ENCODE results near the gene MON1A.

The MON1A gene

DNA sequence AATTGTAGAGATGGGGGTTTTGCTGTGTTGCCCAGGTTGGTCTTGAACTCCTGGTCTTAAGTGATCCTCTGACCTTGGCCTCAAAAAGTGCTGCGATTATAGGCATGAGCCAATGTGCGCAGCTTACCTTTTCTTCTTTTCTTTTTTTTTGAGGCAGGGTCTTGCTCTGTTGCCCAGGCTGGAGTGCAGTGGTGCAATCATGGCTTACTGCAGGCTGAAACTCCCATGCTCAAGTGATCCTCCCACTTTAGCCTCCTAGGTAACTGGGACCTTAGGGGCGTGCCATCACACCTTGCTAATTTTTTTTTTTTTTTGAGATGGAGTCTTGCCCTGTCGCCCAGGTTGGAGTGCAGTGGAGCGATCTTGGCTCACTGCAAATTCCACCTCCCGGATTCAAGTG is 23.3 kb upstream of the MON1A start:
- Histone ChIP-seq H3K36me3 (replicated peaks; ENCODE audit: low read depth, low read length) (peaks cover 2% of the 10 kb centered on the region), H4K20me1 (ENCODE audit: insufficient read depth, low read length) (peaks cover 35% of the 10 kb centered on the region), H3K79me2 (ENCODE audit: low read length) (peaks cover 99% of the 10 kb centered on the region), H3K9ac (ENCODE audit: low read length) (no peak overlapping the region), H3K4me3 (ENCODE audit: low read length) (no peak overlapping the region), H3K27ac (ENCODE audit: low read length) (no peak overlapping the region), H2AFZ (ENCODE audit: low read depth, low read length) (no peak overlapping the region), H3K27me3 (ENCODE audit: low read depth, low read length) (no peaks in the 10 kb centered on the region), H3K4me1 (ENCODE audit: low read length) (no peaks in the 10 kb centered on the region), H3K4me2 (ENCODE audit: low read length) (no peak overlapping the region), H3K9me3 (ENCODE audit: insufficient read depth, low read length) (no peaks in the 10 kb centered on the region)
- TF ChIP-seq EZH2phosphoT487 (IDR thresholded peaks at IDR 0.05; ENCODE audit: low read depth) (no peak), CTCF (IDR thresholded peaks at IDR 0.05; ENCODE audit: low read depth, low read length) (no peak)

GRCh38 chr3:49942651-49943050 is 13.0 kb upstream of the MON1A start:
- no peak overlapping the region for H2AFZ ChIP-seq (ENCODE audit: low read depth, low read length)
- no peaks in the 10 kb centered on the region for H3K9me3 ChIP-seq (ENCODE audit: insufficient read depth, low read length)
- no peak overlapping the region for H3K9ac ChIP-seq (ENCODE audit: low read length)
- H3K27me3 ChIP-seq (ENCODE audit: low read depth, low read length), result no peaks in the 10 kb centered on the region
- TF ChIP-seq CTCF (IDR thresholded peaks at IDR 0.05; ENCODE audit: low read depth, low read length) (no peak), EZH2phosphoT487 (IDR thresholded peaks at IDR 0.05; ENCODE audit: low read depth) (no peak)
- H3K4me1 ChIP-seq (ENCODE audit: low read length), result peaks cover 21% of the 10 kb centered on the region
- no peak overlapping the region for H3K4me3 ChIP-seq (ENCODE audit: low read length)
- peaks cover 76% of the 10 kb centered on the region for H3K79me2 ChIP-seq (ENCODE audit: low read length)
- H3K27ac ChIP-seq (ENCODE audit: low read length), result no peak overlapping the region
- H3K4me2 ChIP-seq (ENCODE audit: low read length), result no peak overlapping the region; the same call in 1 of the 2 replicates
- H3K36me3 ChIP-seq (replicated peaks; ENCODE audit: low read depth, low read length), result peaks cover 14% of the 10 kb centered on the region
- peaks cover 42% of the 10 kb centered on the region for H4K20me1 ChIP-seq (ENCODE audit: insufficient read depth, low read length)

DNA sequence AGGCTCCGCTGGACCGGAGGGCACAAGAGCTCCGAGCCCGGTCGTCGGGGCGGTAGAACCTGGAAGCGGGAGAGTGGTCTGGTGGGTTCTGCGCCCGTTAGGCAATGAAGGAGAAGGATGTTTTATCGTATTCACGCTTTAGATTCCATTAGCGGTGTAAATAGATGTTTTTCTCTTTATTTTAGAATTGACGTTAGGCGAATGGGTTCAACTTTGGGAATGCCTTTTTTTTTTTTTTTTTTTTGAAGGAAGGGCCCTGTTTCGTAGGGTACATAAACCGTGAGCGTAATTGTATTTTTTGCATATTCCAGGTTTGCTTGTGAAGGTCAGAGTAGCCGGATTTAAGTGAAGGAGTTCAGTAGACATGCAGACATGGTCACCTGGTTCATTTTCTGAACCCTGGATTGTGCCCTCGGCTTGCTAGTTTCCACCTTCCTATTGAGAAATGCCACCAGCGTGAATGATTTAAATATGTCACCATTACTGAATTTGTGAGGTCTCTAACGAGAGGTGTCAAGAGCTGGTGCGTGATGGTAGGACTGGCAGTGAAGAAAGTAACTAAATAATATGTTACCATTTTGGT is 11.1 kb upstream of the MON1A start:
- H4K20me1 ChIP-seq (ENCODE audit: insufficient read depth, low read length), result peaks cover 26% of the 10 kb centered on the region
- no peaks in the 10 kb centered on the region for H3K9me3 ChIP-seq (ENCODE audit: insufficient read depth, low read length)
- no peak for TF ChIP-seq CTCF (IDR thresholded peaks at IDR 0.05; ENCODE audit: low read depth, low read length)
- no peak for TF ChIP-seq EZH2phosphoT487 (IDR thresholded peaks at IDR 0.05; ENCODE audit: low read depth)
- H3K27ac ChIP-seq (ENCODE audit: low read length), result peak overlapping the region; percentile 84
- H3K36me3 ChIP-seq (replicated peaks; ENCODE audit: low read depth, low read length), result peaks cover 11% of the 10 kb centered on the region
- H3K4me1 ChIP-seq (ENCODE audit: low read length), result peaks cover 15% of the 10 kb centered on the region; the same call in 1 of the 2 replicates
- no peak overlapping the region; the same call in 1 of the 2 replicates for H2AFZ ChIP-seq (ENCODE audit: low read depth, low read length)
- H3K79me2 ChIP-seq (ENCODE audit: low read length), result peaks cover 57% of the 10 kb centered on the region
- H3K4me3 ChIP-seq (ENCODE audit: low read length), result peak overlapping the region; percentile 89
- peak overlapping the region; percentile 87 for H3K9ac ChIP-seq (ENCODE audit: low read length)
- H3K27me3 ChIP-seq (ENCODE audit: low read depth, low read length), result no peaks in the 10 kb centered on the region
- H3K4me2 ChIP-seq (ENCODE audit: low read length), result peak overlapping the region; percentile 81

DNA sequence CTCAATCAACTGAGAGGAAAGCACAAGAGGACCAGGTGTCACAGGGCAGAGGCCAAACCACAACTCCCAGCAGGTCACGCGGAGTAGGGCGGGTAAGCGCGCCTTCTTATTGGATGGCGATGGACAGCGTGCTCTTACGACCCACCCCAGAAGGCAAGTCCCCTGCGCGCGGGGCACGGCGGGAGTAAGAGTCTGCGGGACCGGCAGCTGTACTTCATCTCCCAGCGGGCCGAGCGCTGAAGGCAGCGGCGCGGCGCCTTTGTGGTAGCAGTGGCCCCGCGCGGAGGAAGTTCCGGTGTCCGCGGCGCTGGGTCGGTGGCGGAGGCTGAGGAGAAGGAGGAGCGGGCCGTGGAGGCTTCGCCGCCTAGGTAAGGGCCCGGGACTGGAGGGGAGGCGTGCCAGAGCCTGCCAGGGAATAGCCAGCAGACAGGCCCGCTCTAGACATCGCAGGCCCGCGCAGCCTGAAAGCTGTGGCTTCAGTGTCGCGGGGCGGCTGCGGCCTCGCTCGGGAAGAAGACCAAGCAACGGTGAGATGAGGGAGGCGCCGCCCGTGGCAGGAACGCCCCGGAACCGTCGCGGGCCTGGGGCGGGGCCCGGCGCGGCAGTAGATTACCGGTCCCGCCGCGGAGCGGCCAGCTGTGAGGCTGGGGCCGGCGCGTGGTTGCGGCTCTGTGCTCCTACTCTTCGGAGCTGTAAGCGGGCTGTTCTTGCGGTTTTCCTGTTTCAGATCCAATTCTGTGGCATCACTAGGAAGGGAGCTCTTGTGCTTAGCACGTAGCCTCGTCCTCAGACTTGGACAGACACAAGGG is 10.5 kb upstream of the MON1A start, which contains the start of gene RBM6:
RBM6 (plus strand) TSS at position 293 of the 809 bp plus-strand sequence. CDS start 22,492 bp downstream, outside the sequence.
- Histone ChIP-seq H2AFZ (ENCODE audit: low read depth, low read length) (peak within 1 kb of the TSS; percentile 55; the same call in 1 of the 2 replicates), H3K4me1 (ENCODE audit: low read length) (peaks cover 15% of the 10 kb centered on the region; the same call in 1 of the 2 replicates), H3K36me3 (replicated peaks; ENCODE audit: low read depth, low read length) (peaks cover 10% of the 10 kb centered on the region), H4K20me1 (ENCODE audit: insufficient read depth, low read length) (peaks cover 25% of the 10 kb centered on the region), H3K4me2 (ENCODE audit: low read length) (peak within 1 kb of the TSS; percentile 81), H3K9me3 (ENCODE audit: insufficient read depth, low read length) (no peaks in the 10 kb centered on the region), H3K4me3 (ENCODE audit: low read length) (peak within 1 kb of the TSS; percentile 89), H3K79me2 (ENCODE audit: low read length) (peaks cover 50% of the 10 kb centered on the region), H3K27me3 (ENCODE audit: low read depth, low read length) (no peaks in the 10 kb centered on the region), H3K9ac (ENCODE audit: low read length) (peak within 1 kb of the TSS; percentile 87), H3K27ac (ENCODE audit: low read length) (peak within 1 kb of the TSS; percentile 84)
- TF ChIP-seq EZH2phosphoT487 (IDR thresholded peaks at IDR 0.05; ENCODE audit: low read depth) (no peak), CTCF (IDR thresholded peaks at IDR 0.05; ENCODE audit: low read depth, low read length) (no peak)
